ENCODE results near the gene ENPEP.
A peak's percentile ranks its signal among the peaks of the same experiment; 100 is the strongest.

- TF ChIP-seq CTCF (IDR thresholded peaks at IDR 0.05), result peak in 4 of 6 experiments; percentile 24 to 42 (median 33)
- no peak for TF ChIP-seq POLR2A (IDR thresholded peaks at IDR 0.05)
Observed at GRCh38 chr4:110508827-110509710, 33.1 kb downstream of the ENPEP start.

Data from adrenal gland (tissue), 5 donors.